PC-9 (cell line): Measurements from ENCODE around the gene SLC9A6. TPM values are rescaled to one million over a fixed set of nuclear protein-coding genes. Genes with fewer than 3 reads are reported as not detected.

ENCODE experiments used
- BruUV-seq: library from RNA; stranded (reverse); fragments of 400-500 nt; replicated peaks from 2 replicates; lab custom pipeline; 2021; lab: Mats Ljungman, UMichigan
- CTCF ChIA-PET: fragments of 300-600 bp; sonication (Branson Sonifier 250); formaldehyde crosslinking; loops from one replicate; lab custom pipeline; 2022; ENCODE audit warnings: antibody characterized with exemption; lab: Charles Lee
- POLR2A ChIA-PET: fragments of 300-600 bp; sonication (Branson Sonifier 250); formaldehyde crosslinking; loops from one replicate; lab custom pipeline; 2022; ENCODE audit warnings: antibody characterized with exemption; ENCODE audit not compliant: unreplicated experiment; lab: Charles Lee
- DNase-seq, 2 experiments: peaks; one replicate each; pipeline versions ENCODE4 v3.0.0 to v3.0.0-alpha.2; 2015 to 2022; ENCODE audit warnings: mixed read lengths in 1 of 2
- H2AFZ ChIP-seq: fragments of 200-600 bp; sonication (generic); 2 replicates; pipeline ENCODE4 v1.8.1; 2017; ENCODE audit warnings: antibody characterized with exemption
- H3F3A ChIP-seq: fragments of 200-600 bp; sonication (generic); 2 replicates; pipeline ENCODE4 v1.8.1; 2017; ENCODE audit warnings: antibody characterized with exemption, mild to moderate bottlenecking, low read depth; ENCODE audit not compliant: insufficient read depth
- H3K27ac ChIP-seq: fragments of 200-600 bp; sonication (generic); 2 replicates; pipeline ENCODE4 v1.6.1; 2016; ENCODE audit warnings: mixed run types
- H3K27me3 ChIP-seq: fragments of 200-600 bp; sonication (generic); 2 replicates; pipeline ENCODE4 v1.6.1; 2016; ENCODE audit warnings: low read depth, mixed run types; ENCODE audit not compliant: insufficient read depth
- H3K36me3 ChIP-seq: fragments of 200-600 bp; sonication (generic); 2 replicates; pipeline ENCODE4 v1.6.1; 2016; ENCODE audit warnings: low read depth, mixed run types
- H3K4me1 ChIP-seq: fragments of 200-600 bp; sonication (generic); replicated peaks from 2 replicates; pipeline ENCODE4 v1.6.1; 2016; ENCODE audit warnings: mixed run types; ENCODE audit not compliant: insufficient read depth
- H3K4me2 ChIP-seq: fragments of 200-600 bp; sonication (generic); 2 replicates; pipeline ENCODE4 v1.6.1; 2017; ENCODE audit warnings: mixed run types
- H3K4me3 ChIP-seq: fragments of 200-600 bp; sonication (generic); 2 replicates; pipeline ENCODE4 v1.6.1; 2016; ENCODE audit warnings: mixed run types
- H3K79me2 ChIP-seq: fragments of 200-600 bp; sonication (generic); 2 replicates; pipeline ENCODE4 v1.6.1; 2017; ENCODE audit warnings: low read depth, mixed run types
- H3K9me2 ChIP-seq: fragments of 200-600 bp; sonication (generic); 2 replicates; pipeline ENCODE4 v1.8.1; 2017; ENCODE audit warnings: mild to moderate bottlenecking; ENCODE audit not compliant: insufficient read depth
- H3K9me3 ChIP-seq: fragments of 200-600 bp; sonication (generic); 2 replicates; pipeline ENCODE4 v1.8.1; 2016; ENCODE audit warnings: low read depth; ENCODE audit not compliant: insufficient read depth
- H4K20me1 ChIP-seq: fragments of 200-600 bp; sonication (generic); 2 replicates; pipeline ENCODE4 v1.8.1; 2017; ENCODE audit not compliant: insufficient read depth
- EZH2 ChIP-seq: fragments of 200-600 bp; sonication (generic); IDR thresholded peaks from 2 replicates; pipeline ENCODE4 v1.8.0; 2017; ENCODE audit warnings: antibody characterized with exemption, low read depth
- intact Hi-C: fragments of 100-400 bp; cut with micrococcal nuclease; formaldehyde crosslinking; loops from one replicate; pipeline ENCODE4 v1.10.0; 2022; ENCODE audit not compliant: unreplicated experiment
- total RNA-seq: library from RNA; stranded (reverse); gene quantifications from 2 replicates; pipeline ENCODE4 v1.2.3, GENCODE V29; 2021
- TF ChIP-seq, protein P1 (sequence below): fragments of 200-600 bp; sonication (generic); conservative IDR thresholded peaks from 2 replicates; pipeline ENCODE4 v1.6.1; 2017; ENCODE audit warnings: mixed run types, antibody characterized with exemption, mild to moderate bottlenecking, moderate library complexity

Gene SLC9A6
- total RNA-seq, 1 experiment from 2014 or later, result 16.5 TPM

DNA sequence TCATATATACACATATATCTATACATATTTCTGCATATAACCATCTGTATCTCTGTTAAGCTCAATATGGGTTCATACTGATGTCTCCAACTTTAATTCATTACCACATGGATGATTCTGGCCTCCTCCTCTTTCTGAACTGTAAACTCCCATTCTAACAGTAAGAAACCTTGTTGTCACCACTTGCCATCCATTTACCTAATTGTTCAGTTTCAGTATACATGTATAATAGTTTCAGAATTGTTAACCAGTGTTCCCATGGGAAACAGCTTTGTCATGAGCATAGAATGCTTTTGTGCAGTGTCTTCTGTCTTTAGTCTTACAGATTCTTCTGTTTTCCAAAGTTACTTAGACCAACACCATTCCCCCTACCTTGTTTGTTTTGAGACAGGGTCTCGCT is 35.9 kb downstream of the SLC9A6 start:
- intact Hi-C loops, result no loop called here
- Histone ChIP-seq H3K79me2 (no peaks in the 10 kb centered on the region), H3K27ac (no peak overlapping the region), H3K9me3 (no peaks in the 10 kb centered on the region), H3F3A (no peaks in the 10 kb centered on the region), H2AFZ (no peak overlapping the region), H3K4me1 (no peaks in the 10 kb centered on the region), H3K9me2 (no peaks in the 10 kb centered on the region), H4K20me1 (no peaks in the 10 kb centered on the region), H3K4me2 (no peak overlapping the region), H3K36me3 (no peaks in the 10 kb centered on the region), H3K27me3 (no peaks in the 10 kb centered on the region), H3K4me3 (no peak overlapping the region)
- ChIA-PET CTCF (no interaction called here), POLR2A (no interaction called here)
- no TSS peak for BruUV-seq
- DNase-seq, result no peak
- TF ChIP-seq, protein P1, sequence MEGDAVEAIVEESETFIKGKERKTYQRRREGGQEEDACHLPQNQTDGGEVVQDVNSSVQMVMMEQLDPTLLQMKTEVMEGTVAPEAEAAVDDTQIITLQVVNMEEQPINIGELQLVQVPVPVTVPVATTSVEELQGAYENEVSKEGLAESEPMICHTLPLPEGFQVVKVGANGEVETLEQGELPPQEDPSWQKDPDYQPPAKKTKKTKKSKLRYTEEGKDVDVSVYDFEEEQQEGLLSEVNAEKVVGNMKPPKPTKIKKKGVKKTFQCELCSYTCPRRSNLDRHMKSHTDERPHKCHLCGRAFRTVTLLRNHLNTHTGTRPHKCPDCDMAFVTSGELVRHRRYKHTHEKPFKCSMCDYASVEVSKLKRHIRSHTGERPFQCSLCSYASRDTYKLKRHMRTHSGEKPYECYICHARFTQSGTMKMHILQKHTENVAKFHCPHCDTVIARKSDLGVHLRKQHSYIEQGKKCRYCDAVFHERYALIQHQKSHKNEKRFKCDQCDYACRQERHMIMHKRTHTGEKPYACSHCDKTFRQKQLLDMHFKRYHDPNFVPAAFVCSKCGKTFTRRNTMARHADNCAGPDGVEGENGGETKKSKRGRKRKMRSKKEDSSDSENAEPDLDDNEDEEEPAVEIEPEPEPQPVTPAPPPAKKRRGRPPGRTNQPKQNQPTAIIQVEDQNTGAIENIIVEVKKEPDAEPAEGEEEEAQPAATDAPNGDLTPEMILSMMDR, result no peak
- TF ChIP-seq EZH2, result no peak

DNA sequence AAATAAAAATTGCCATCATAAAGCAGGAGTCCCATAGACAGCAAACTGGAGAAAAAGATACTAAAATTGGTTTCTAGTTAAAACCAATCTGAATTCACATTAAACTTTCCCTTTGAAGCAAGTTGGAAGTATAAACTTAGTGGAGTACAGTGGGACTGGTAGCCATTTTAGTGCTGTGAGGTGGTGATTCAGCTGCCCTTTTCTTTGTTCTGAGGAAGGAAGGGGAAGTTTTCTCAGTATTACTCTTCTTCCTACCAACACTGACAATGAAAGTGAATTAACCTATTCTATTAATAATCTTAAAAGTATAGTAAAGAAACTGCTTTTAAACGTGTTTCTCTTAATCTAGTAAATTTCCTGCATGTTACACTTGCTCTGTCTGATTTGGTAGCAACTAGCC is 36.7 kb downstream of the SLC9A6 start:
- DNase-seq, result no peak
- POLR2A ChIA-PET, result no interaction called here

DNA sequence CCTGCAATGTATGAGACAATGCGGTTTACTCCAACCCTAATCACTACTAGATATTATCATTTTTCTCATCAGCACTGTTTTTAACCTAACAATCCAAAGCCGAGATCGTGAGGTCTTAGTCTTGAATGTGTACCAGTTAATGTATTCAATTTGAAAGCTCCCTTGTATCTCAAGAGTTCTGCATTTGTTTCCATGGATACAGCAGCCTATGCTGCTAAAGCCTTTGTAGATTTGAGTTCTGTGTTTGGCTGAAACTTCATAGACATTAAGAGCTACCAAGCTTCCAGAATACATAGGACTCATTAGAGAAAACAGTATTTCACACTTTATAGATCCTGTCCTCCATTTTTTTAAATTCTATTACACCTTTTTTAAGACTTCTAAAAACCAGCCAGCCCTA is 39.9 kb downstream of the SLC9A6 start:
- BruUV-seq, result no TSS peak

More for the DNA sequence above, 36.7 kb downstream of the SLC9A6 start:
- Histone ChIP-seq H4K20me1 (no peaks in the 10 kb centered on the region), H3K4me2 (no peak overlapping the region), H3K79me2 (no peaks in the 10 kb centered on the region), H3K4me3 (no peak overlapping the region), H3F3A (no peaks in the 10 kb centered on the region), H3K27me3 (no peaks in the 10 kb centered on the region), H3K4me1 (no peaks in the 10 kb centered on the region), H3K9me3 (no peaks in the 10 kb centered on the region), H3K27ac (no peak overlapping the region), H3K36me3 (no peaks in the 10 kb centered on the region), H2AFZ (no peak overlapping the region), H3K9me2 (no peaks in the 10 kb centered on the region)
- no TSS peak for BruUV-seq
- no peak for TF ChIP-seq EZH2
- TF ChIP-seq, protein P1, result no peak
- intact Hi-C loops, result no loop called here
- CTCF ChIA-PET, result no interaction called here

More for the DNA sequence above, 39.9 kb downstream of the SLC9A6 start:
- Histone ChIP-seq H3K27ac (no peak overlapping the region), H3K79me2 (no peaks in the 10 kb centered on the region), H3K27me3 (no peaks in the 10 kb centered on the region), H3K9me3 (no peaks in the 10 kb centered on the region), H3K4me1 (no peaks in the 10 kb centered on the region), H3K4me3 (no peak overlapping the region), H4K20me1 (no peaks in the 10 kb centered on the region), H3K36me3 (no peaks in the 10 kb centered on the region), H3K9me2 (no peaks in the 10 kb centered on the region), H3F3A (no peaks in the 10 kb centered on the region), H3K4me2 (no peak overlapping the region), H2AFZ (no peak overlapping the region)
- ChIA-PET CTCF (no interaction called here), POLR2A (no interaction called here)
- TF ChIP-seq EZH2, result no peak
- TF ChIP-seq, protein P1, result no peak
- no peak for DNase-seq
- intact Hi-C loops, result loop anchor here (5.0 kb wide), 2 partner anchors 177 to 672 kb away; no protein-coding TSS in a partner anchor
